NCI-H524 treated with DMSO at 0.1 percent for 48 hours (cell line): ENCODE data around the gene SLC11A1.

Source experiments
- DNase-seq: peaks from one replicate; lab custom pipeline; 2025; lab: John Stamatoyannopoulos, UW

Gene SLC11A1

GRCh38 chr2:218435003-218435982, 53.2 kb downstream of the SLC11A1 start:
- no peak for DNase-seq

- DNase-seq: no peak
Measured at GRCh38 chr2:218436992-218437391, 54.9 kb downstream of the SLC11A1 start.

GRCh38 chr2:218437969-218438368, 55.9 kb downstream of the SLC11A1 start:
- no peak for DNase-seq

GRCh38 chr2:218438596-218438995, 56.5 kb downstream of the SLC11A1 start:
- no peak for DNase-seq

- no peak for DNase-seq
Measured at GRCh38 chr2:218444692-218445357, 62.8 kb downstream of the SLC11A1 start.

- no peak for DNase-seq
Measured at GRCh38 chr2:218445602-218446001, 63.5 kb downstream of the SLC11A1 start.
